ENCODE results near the gene SMARCB1. TPM values are rescaled to one million over a fixed set of nuclear protein-coding genes. Genes with fewer than 3 reads are reported as not detected.

Gene SMARCB1
- total RNA-seq, 1 donor from 2014 or later, result 52.0 TPM

GRCh38 chr22:23751441-23751996 lies 35.2 kb upstream of the SMARCB1 start:
- intact Hi-C loops (cut with micrococcal nuclease), result no loop called here
- Histone ChIP-seq H3K4me1 (peaks cover 21% of the 10 kb centered on the region), H3K27me3 (ENCODE audit: low read depth) (no peaks in the 10 kb centered on the region), H3K36me3 (no peaks in the 10 kb centered on the region), H3K4me3 (peak overlapping the region; percentile 83), H3K27ac (replicated peaks) (peak overlapping the region; percentile 91), H3K9me3 (replicated peaks) (no peaks in the 10 kb centered on the region)
- no peak for DNase-seq
- TF ChIP-seq, protein P1, sequence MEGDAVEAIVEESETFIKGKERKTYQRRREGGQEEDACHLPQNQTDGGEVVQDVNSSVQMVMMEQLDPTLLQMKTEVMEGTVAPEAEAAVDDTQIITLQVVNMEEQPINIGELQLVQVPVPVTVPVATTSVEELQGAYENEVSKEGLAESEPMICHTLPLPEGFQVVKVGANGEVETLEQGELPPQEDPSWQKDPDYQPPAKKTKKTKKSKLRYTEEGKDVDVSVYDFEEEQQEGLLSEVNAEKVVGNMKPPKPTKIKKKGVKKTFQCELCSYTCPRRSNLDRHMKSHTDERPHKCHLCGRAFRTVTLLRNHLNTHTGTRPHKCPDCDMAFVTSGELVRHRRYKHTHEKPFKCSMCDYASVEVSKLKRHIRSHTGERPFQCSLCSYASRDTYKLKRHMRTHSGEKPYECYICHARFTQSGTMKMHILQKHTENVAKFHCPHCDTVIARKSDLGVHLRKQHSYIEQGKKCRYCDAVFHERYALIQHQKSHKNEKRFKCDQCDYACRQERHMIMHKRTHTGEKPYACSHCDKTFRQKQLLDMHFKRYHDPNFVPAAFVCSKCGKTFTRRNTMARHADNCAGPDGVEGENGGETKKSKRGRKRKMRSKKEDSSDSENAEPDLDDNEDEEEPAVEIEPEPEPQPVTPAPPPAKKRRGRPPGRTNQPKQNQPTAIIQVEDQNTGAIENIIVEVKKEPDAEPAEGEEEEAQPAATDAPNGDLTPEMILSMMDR (IDR thresholded peaks at IDR 0.05; ENCODE audit: borderline replicate concordance), result no peak

DNA sequence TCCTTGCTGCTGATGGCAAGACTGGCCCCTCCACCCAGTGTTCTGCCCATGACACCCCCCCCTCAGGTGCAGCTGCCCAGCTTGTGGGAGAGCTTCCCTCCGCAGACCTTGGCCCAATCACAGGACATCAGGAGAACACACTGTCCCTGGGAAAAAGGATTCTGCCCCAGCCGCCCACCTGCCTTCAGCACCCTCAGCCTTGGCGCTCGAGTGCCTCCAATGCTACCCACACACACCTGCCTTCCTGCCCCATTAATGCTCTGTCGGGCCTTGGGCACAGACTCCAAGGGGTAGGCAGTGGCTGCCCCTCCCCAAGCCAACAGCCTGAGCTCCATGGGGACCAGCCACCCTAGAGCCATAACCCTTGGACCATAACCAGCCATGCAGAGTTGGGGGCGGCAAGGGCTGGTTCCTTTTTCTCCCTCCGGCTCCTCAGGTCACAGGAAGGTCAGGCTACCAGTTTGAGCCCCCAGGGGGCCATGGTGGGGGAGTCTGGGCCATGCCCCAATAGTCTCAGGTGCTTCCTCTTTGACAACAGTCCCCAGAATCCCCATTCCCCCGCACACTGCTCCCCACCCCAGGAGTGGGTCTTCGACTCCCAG lies 34.6 kb upstream of the SMARCB1 start:
- H3K27ac ChIP-seq (replicated peaks), result no peak overlapping the region
- no peak for DNase-seq
- peak overlapping the region; percentile 83 for H3K4me3 ChIP-seq
- H3K4me1 ChIP-seq, result peaks cover 21% of the 10 kb centered on the region
- intact Hi-C loops (cut with micrococcal nuclease), result no loop called here
- TF ChIP-seq, protein P1 (IDR thresholded peaks at IDR 0.05; ENCODE audit: borderline replicate concordance), result no peak
- no peaks in the 10 kb centered on the region for H3K36me3 ChIP-seq
- H3K27me3 ChIP-seq (ENCODE audit: low read depth), result no peaks in the 10 kb centered on the region
- H3K9me3 ChIP-seq (replicated peaks), result no peaks in the 10 kb centered on the region

DNA sequence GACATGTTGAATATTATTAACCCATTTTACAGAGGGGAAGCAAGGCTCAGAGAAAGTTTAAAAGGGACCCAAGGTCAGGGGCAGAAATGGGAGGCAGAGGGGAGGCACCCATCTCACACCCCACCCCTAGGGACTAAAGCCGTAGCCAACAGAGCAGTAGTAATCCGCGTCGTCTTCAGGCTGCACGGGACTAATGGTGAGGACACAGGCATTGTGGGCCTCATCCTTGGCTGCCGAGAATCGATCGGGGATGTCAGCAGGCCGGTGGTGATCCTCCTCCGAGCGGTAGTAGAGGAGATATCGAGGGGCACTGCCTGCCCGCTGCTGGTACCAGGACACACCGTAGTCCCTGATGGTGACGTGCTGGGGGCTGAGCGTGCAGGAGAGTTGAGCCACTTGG lies 34.0 kb upstream of the SMARCB1 start:
- H3K4me3 ChIP-seq, result no peak overlapping the region
- intact Hi-C loops (cut with micrococcal nuclease), result no loop called here
- no peaks in the 10 kb centered on the region for H3K27me3 ChIP-seq (ENCODE audit: low read depth)
- H3K9me3 ChIP-seq (replicated peaks), result no peaks in the 10 kb centered on the region
- H3K36me3 ChIP-seq, result no peaks in the 10 kb centered on the region
- H3K27ac ChIP-seq (replicated peaks), result no peak overlapping the region
- DNase-seq, result no peak
- H3K4me1 ChIP-seq, result peaks cover 21% of the 10 kb centered on the region
- TF ChIP-seq, protein P1 (IDR thresholded peaks at IDR 0.05; ENCODE audit: borderline replicate concordance), result no peak

GRCh38 chr22:23753385-23753784 lies 33.4 kb upstream of the SMARCB1 start:
- Histone ChIP-seq H3K27ac (replicated peaks) (no peak overlapping the region), H3K27me3 (ENCODE audit: low read depth) (no peaks in the 10 kb centered on the region), H3K4me3 (no peak overlapping the region), H3K36me3 (no peaks in the 10 kb centered on the region), H3K9me3 (replicated peaks) (no peaks in the 10 kb centered on the region), H3K4me1 (peaks cover 21% of the 10 kb centered on the region)
- intact Hi-C loops (cut with micrococcal nuclease), result no loop called here
- DNase-seq, result no peak
- TF ChIP-seq, protein P1 (IDR thresholded peaks at IDR 0.05; ENCODE audit: borderline replicate concordance), result no peak

DNA sequence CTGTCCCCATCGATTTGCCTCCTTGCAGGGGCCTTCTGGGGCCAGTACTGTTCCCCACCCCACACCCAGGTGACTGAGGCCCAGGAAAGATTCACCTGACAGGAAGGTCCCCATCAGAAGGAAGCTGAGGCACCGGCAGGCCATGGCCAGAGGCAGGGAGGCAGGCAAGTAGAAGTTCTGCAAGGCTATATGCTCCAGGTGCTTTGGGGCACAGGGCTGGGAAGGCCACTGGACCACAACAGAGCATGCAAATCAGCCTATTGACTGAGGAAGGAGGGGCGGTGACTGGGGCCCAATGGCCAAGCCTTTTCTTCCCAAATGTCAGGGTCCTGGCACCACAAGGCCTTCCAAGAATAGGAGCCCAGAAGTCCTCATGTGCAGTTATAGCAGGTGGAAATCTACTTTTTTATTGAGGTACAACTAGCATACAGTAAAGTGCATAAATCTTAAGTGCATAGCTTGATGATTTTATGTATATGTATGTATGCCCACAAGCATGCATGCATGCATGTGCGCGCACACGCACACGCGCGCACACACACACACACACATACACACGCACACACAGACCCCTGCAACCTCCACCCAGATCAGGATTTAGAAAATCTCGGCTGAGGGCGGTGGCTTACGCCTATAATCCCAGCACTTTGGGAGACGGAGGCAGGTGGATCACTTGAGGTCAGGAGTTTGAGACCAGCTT lies 32.4 kb upstream of the SMARCB1 start, which contains the start of gene VPREB3:
Gene VPREB3, minus strand, starts transcription at position 206 of the 700 bp plus-strand sequence. Its CDS starts 62 bp downstream, at position 144.
- intact Hi-C loops (cut with micrococcal nuclease), result no loop called here
- Histone ChIP-seq H3K9me3 (replicated peaks) (no peaks in the 10 kb centered on the region), H3K27me3 (ENCODE audit: low read depth) (no peaks in the 10 kb centered on the region), H3K27ac (replicated peaks) (no peak within 1 kb of the TSS), H3K4me1 (peaks cover 21% of the 10 kb centered on the region), H3K36me3 (no peaks in the 10 kb centered on the region), H3K4me3 (no peak within 1 kb of the TSS)
- TF ChIP-seq, protein P1 (IDR thresholded peaks at IDR 0.05; ENCODE audit: borderline replicate concordance), result no peak
- no peak for DNase-seq

Data from left ventricle myocardium inferior (tissue), 1 donor.